ENCODE results near the gene BLTP3A. TPM values are rescaled to one million over a fixed set of nuclear protein-coding genes. Genes with fewer than 3 reads are reported as not detected.
"Not testable (repeated sequence)": the region's sequence is repeated elsewhere in the genome, so short reads cannot be mapped to it uniquely, and the experiment has no call there.

The BLTP3A gene
- 1 to 10 TPM in 2 of 3 donors, under 1 TPM in 1; 0.83 to 2.8 (median 2.0) TPM for polyA plus RNA-seq

GRCh38 chr6:34791701-34792604 is at the start of gene BLTP3A:
BLTP3A (plus strand) TSS chr6:34792083; CDS start chr6:34792251, 168 bp downstream.
- peak within 1 kb of the TSS; percentile 91 to 98 (median 98) for H3K4me3 Mint-ChIP-seq
- H3K9me3 Mint-ChIP-seq, result no peaks in the 10 kb centered on the region
- peaks cover 0 to 5% (median 0%) of the 10 kb centered on the region in 3 donors for H3K36me3 Mint-ChIP-seq
- H3K27me3 Mint-ChIP-seq (ENCODE audit: low read depth in 3 of 3), result peaks cover 0 to 12% (median 0%) of the 10 kb centered on the region in 3 donors
- DNase-seq, result peak; percentile 79 to 84 (median 82)
- H3K27ac Mint-ChIP-seq, result peak within 1 kb of the TSS; percentile 90 to 97 (median 95)
- H3K4me1 Mint-ChIP-seq, result peaks cover 28 to 43% of the 10 kb centered on the region in 2 donors

- H3K4me3 Mint-ChIP-seq, result no peak overlapping the region
- H3K4me1 Mint-ChIP-seq, result no peaks in the 10 kb centered on the region
- H3K27me3 Mint-ChIP-seq (ENCODE audit: low read depth in 3 of 3), result peaks cover 0 to 3% (median 0%) of the 10 kb centered on the region in 3 donors
These were observed 49.8 kb upstream of the BLTP3A start for GRCh38 chr6:34742094-34742493.

GRCh38 chr6:34743625-34744293 is 48.1 kb upstream of the BLTP3A start:
- Mint-ChIP-seq H3K36me3 (no peaks in the 10 kb centered on the region), H3K4me3 (no peak overlapping the region), H3K27me3 (ENCODE audit: low read depth in 3 of 3) (peaks cover 0 to 3% (median 0%) of the 10 kb centered on the region in 3 donors), H3K4me1 (no peaks in the 10 kb centered on the region), H3K27ac (no peak overlapping the region), H3K9me3 (no peaks in the 10 kb centered on the region)
- no peak for DNase-seq

More at GRCh38 chr6:34742094-34742493, 49.8 kb upstream of the BLTP3A start:
- H3K27ac Mint-ChIP-seq, result no peak overlapping the region
- no peaks in the 10 kb centered on the region for H3K9me3 Mint-ChIP-seq
- no peak for DNase-seq
- H3K36me3 Mint-ChIP-seq, result no peaks in the 10 kb centered on the region

GRCh38 chr6:34744294-34744647 is 47.6 kb upstream of the BLTP3A start:
- not testable (repeated sequence) for DNase-seq; H3K4me3 Mint-ChIP-seq; H3K27me3 Mint-ChIP-seq (ENCODE audit: low read depth in 3 of 3); H3K9me3 Mint-ChIP-seq; H3K36me3 Mint-ChIP-seq; H3K27ac Mint-ChIP-seq; H3K4me1 Mint-ChIP-seq

GRCh38 chr6:34745277-34746103 is 46.4 kb upstream of the BLTP3A start:
- H3K27me3 Mint-ChIP-seq (ENCODE audit: low read depth in 3 of 3), result peaks cover 0 to 1% (median 0%) of the 10 kb centered on the region in 3 donors
- H3K4me3 Mint-ChIP-seq, result no peak overlapping the region
- H3K27ac Mint-ChIP-seq, result no peak overlapping the region
- no peaks in the 10 kb centered on the region for H3K36me3 Mint-ChIP-seq
- no peaks in the 10 kb centered on the region for H3K4me1 Mint-ChIP-seq
- H3K9me3 Mint-ChIP-seq, result no peaks in the 10 kb centered on the region
- DNase-seq, result no peak

GRCh38 chr6:34746104-34746846 is 45.6 kb upstream of the BLTP3A start:
- H3K27ac Mint-ChIP-seq, result peak overlapping the region in 1 of 6 donors; percentile 37
- no peaks in the 10 kb centered on the region for H3K27me3 Mint-ChIP-seq (ENCODE audit: low read depth in 3 of 3)

GRCh38 chr6:34748757-34749156 is 43.1 kb upstream of the BLTP3A start:
- Mint-ChIP-seq H3K36me3 (no peaks in the 10 kb centered on the region), H3K4me1 (no peaks in the 10 kb centered on the region), H3K9me3 (no peaks in the 10 kb centered on the region), H3K27ac (no peak overlapping the region), H3K27me3 (ENCODE audit: low read depth in 3 of 3) (no peaks in the 10 kb centered on the region), H3K4me3 (no peak overlapping the region)
- DNase-seq, result no peak

More at GRCh38 chr6:34746104-34746846, 45.6 kb upstream of the BLTP3A start:
- Mint-ChIP-seq H3K9me3 (no peaks in the 10 kb centered on the region), H3K4me1 (no peaks in the 10 kb centered on the region), H3K4me3 (no peak overlapping the region), H3K36me3 (no peaks in the 10 kb centered on the region)
- DNase-seq, result no peak

- H3K27ac Mint-ChIP-seq, result peak overlapping the region in 1 of 6 donors; percentile 39
These were observed 35.4 kb upstream of the BLTP3A start for GRCh38 chr6:34756513-34756856.

GRCh38 chr6:34757687-34758274 is 34.1 kb upstream of the BLTP3A start:
- no peak overlapping the region for H3K27ac Mint-ChIP-seq
- peaks cover 5 to 8% of the 10 kb centered on the region in 2 donors for H3K4me1 Mint-ChIP-seq
- H3K27me3 Mint-ChIP-seq (ENCODE audit: low read depth in 3 of 3), result no peaks in the 10 kb centered on the region
- H3K4me3 Mint-ChIP-seq, result no peak overlapping the region
- no peak for DNase-seq
- H3K36me3 Mint-ChIP-seq, result peaks cover 6% of the 10 kb centered on the region in 3 donors
- H3K9me3 Mint-ChIP-seq, result no peaks in the 10 kb centered on the region

More at GRCh38 chr6:34756513-34756856, 35.4 kb upstream of the BLTP3A start:
- not testable (repeated sequence) for H3K36me3 Mint-ChIP-seq; H3K9me3 Mint-ChIP-seq; H3K4me3 Mint-ChIP-seq; H3K4me1 Mint-ChIP-seq; H3K27me3 Mint-ChIP-seq (ENCODE audit: low read depth in 3 of 3)
- DNase-seq, result peak; percentile 40 to 48 (median 42)

- no peak for DNase-seq
- Mint-ChIP-seq H3K27ac (no peak overlapping the region), H3K27me3 (ENCODE audit: low read depth in 3 of 3) (no peaks in the 10 kb centered on the region), H3K36me3 (peaks cover 8 to 11% (median 10%) of the 10 kb centered on the region in 3 donors), H3K4me1 (peaks cover 5 to 10% of the 10 kb centered on the region in 2 donors), H3K9me3 (no peaks in the 10 kb centered on the region), H3K4me3 (no peak overlapping the region)
These were observed 31.8 kb upstream of the BLTP3A start for GRCh38 chr6:34760108-34760507.

GRCh38 chr6:34761681-34762080 is 30.2 kb upstream of the BLTP3A start:
- H3K36me3 Mint-ChIP-seq, result peaks cover 9 to 13% (median 12%) of the 10 kb centered on the region in 3 donors
- H3K27ac Mint-ChIP-seq; H3K4me3 Mint-ChIP-seq; H3K27me3 Mint-ChIP-seq (ENCODE audit: low read depth in 3 of 3); H3K9me3 Mint-ChIP-seq; DNase-seq; H3K4me1 Mint-ChIP-seq: not testable (repeated sequence)

GRCh38 chr6:34768148-34768547 is 23.7 kb upstream of the BLTP3A start:
- H3K4me3 Mint-ChIP-seq, result no peak overlapping the region
- no peaks in the 10 kb centered on the region for H3K9me3 Mint-ChIP-seq
- H3K4me1 Mint-ChIP-seq, result peaks cover 7 to 8% of the 10 kb centered on the region in 2 donors
- H3K27me3 Mint-ChIP-seq (ENCODE audit: low read depth in 3 of 3), result no peaks in the 10 kb centered on the region
- peaks cover 16 to 39% (median 34%) of the 10 kb centered on the region in 3 donors for H3K36me3 Mint-ChIP-seq
- no peak for DNase-seq
- H3K27ac Mint-ChIP-seq, result no peak overlapping the region

GRCh38 chr6:34771727-34772126 is 20.2 kb upstream of the BLTP3A start:
- Mint-ChIP-seq H3K36me3 (peaks cover 20 to 48% (median 39%) of the 10 kb centered on the region in 3 donors), H3K27me3 (ENCODE audit: low read depth in 3 of 3) (no peaks in the 10 kb centered on the region), H3K4me1 (peaks cover 4 to 7% of the 10 kb centered on the region in 2 donors), H3K4me3 (no peak overlapping the region), H3K27ac (peak overlapping the region in 1 of 6 donors; percentile 45), H3K9me3 (no peaks in the 10 kb centered on the region)
- DNase-seq, result no peak
